Sigmoid colon (tissue), 4 donors: ENCODE results near the gene UBE2G1.

Source experiments
- CTCF ChIP-seq, 4 experiments: fragments of 450-650 bp in 3 of 4; fragments of 200-600 bp in 1 of 4; IDR thresholded peaks; one replicate each; pipeline ENCODE4 v1.5.1; 2016 to 2019; ENCODE audit warnings: antibody characterized with exemption in 4 of 4, mild to moderate bottlenecking in 3 of 4, moderate library complexity in 2 of 4
- POLR2A ChIP-seq, 2 donors: fragments of 450-650 bp; IDR thresholded peaks; one replicate each; pipeline ENCODE4 v1.6.1; 2016; ENCODE audit warnings: antibody characterized with exemption in 2 of 2, mild to moderate bottlenecking in 2 of 2, moderate library complexity in 2 of 2
- POLR2AphosphoS5 ChIP-seq, 4 donors: sonication (generic); formaldehyde crosslinking; IDR thresholded peaks; one replicate each; pipeline ENCODE4 v1.6.1; 2017; ENCODE audit warnings: antibody characterized with exemption in 4 of 4

GRCh38 chr17:4354862-4355514 lies 11.5 kb downstream of the UBE2G1 start:
- TF ChIP-seq CTCF (IDR thresholded peaks at IDR 0.05) (no peak), POLR2A (IDR thresholded peaks at IDR 0.05) (no peak), POLR2AphosphoS5 (IDR thresholded peaks at IDR 0.05) (no peak)
